Esophagus muscularis mucosa (tissue), 4 donors: ENCODE measurements around the gene PHF2.
A peak's percentile ranks its signal among the peaks of the same experiment; 100 is the strongest.

Experiments
- EP300 ChIP-seq: sonication (generic); formaldehyde crosslinking; IDR thresholded peaks from one replicate; pipeline ENCODE4 v1.6.1; 2017; ENCODE audit warnings: antibody characterized with exemption
- POLR2A ChIP-seq: fragments of 450-650 bp; IDR thresholded peaks from one replicate; pipeline ENCODE4 v1.6.1; 2017; ENCODE audit warnings: antibody characterized with exemption, moderate library complexity, mild to moderate bottlenecking, low read depth
- POLR2AphosphoS5 ChIP-seq, 2 donors: sonication (generic); formaldehyde crosslinking; IDR thresholded peaks; one replicate each; pipeline ENCODE4 v1.6.1; 2017; ENCODE audit warnings: antibody characterized with exemption in 2 of 2
- TF ChIP-seq, protein P1 (sequence below), 3 experiments: fragments of 200-600 bp in 2 of 3; fragments of 450-650 bp in 1 of 3; sonication (generic) in 2 of 3; IDR thresholded peaks; one replicate each; pipeline ENCODE4 v1.5.1; 2017 to 2019; ENCODE audit warnings: antibody characterized with exemption in 3 of 3, mild to moderate bottlenecking in 2 of 3, moderate library complexity in 1 of 3

DNA sequence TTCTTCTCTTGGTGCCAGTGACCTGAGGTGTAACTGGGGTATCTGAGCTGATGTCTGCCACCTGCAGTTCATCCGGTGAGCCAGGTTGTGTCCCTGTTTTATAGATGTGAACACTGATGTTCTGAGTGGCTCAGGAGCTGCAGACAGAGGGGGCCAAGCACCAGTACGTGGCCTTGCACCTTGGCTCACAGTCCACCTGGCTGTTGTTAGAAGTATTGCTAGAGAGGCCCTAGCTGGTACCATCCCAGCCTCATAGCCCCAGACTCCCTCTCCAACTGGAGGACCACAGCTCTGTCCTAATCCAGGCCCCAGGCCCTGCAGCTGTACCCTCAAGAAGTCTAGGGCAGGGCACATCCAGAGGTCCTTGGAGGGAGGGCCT lies 16.2 kb downstream of the PHF2 start:
- TF ChIP-seq, protein P1, sequence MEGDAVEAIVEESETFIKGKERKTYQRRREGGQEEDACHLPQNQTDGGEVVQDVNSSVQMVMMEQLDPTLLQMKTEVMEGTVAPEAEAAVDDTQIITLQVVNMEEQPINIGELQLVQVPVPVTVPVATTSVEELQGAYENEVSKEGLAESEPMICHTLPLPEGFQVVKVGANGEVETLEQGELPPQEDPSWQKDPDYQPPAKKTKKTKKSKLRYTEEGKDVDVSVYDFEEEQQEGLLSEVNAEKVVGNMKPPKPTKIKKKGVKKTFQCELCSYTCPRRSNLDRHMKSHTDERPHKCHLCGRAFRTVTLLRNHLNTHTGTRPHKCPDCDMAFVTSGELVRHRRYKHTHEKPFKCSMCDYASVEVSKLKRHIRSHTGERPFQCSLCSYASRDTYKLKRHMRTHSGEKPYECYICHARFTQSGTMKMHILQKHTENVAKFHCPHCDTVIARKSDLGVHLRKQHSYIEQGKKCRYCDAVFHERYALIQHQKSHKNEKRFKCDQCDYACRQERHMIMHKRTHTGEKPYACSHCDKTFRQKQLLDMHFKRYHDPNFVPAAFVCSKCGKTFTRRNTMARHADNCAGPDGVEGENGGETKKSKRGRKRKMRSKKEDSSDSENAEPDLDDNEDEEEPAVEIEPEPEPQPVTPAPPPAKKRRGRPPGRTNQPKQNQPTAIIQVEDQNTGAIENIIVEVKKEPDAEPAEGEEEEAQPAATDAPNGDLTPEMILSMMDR (IDR thresholded peaks at IDR 0.05): peak in 1 of 3 experiments; percentile 4
- TF ChIP-seq POLR2A (no peak), EP300 (no peak), POLR2AphosphoS5 (IDR thresholded peaks at IDR 0.05) (no peak)
